ENCODE results near the gene MOB1B. TPM values are rescaled to one million over a fixed set of nuclear protein-coding genes. Genes with fewer than 3 reads are reported as not detected.
"Not testable (repeated sequence)": the region's sequence is repeated elsewhere in the genome, so short reads cannot be mapped to it uniquely, and the experiment has no call there.

The MOB1B gene
- total RNA-seq, 1 donor from 2014 or later = 9.5 TPM

DNA sequence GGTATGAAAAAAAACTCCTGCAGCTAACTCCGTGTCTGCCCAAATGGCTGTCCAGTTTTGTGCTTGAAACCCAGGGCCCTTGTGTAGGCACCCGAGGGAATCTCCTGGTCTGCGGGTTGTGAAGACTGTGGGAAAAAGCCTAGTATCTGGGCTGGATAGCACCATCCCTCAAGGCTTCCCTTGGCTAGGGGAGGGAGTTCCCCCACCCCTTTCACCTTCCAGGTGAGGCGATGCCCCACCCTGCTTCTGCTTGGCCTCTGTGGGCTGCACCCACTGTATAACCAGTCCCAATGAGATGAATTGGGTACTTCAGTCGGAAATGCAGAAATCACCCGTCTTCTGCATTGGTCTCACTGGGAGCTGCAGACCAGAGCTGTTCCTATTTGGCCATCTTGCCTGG is 102.9 kb downstream of the MOB1B start:
- not testable (repeated sequence) for DNase-seq (ENCODE audit: low read depth in 2 of 2)

DNA sequence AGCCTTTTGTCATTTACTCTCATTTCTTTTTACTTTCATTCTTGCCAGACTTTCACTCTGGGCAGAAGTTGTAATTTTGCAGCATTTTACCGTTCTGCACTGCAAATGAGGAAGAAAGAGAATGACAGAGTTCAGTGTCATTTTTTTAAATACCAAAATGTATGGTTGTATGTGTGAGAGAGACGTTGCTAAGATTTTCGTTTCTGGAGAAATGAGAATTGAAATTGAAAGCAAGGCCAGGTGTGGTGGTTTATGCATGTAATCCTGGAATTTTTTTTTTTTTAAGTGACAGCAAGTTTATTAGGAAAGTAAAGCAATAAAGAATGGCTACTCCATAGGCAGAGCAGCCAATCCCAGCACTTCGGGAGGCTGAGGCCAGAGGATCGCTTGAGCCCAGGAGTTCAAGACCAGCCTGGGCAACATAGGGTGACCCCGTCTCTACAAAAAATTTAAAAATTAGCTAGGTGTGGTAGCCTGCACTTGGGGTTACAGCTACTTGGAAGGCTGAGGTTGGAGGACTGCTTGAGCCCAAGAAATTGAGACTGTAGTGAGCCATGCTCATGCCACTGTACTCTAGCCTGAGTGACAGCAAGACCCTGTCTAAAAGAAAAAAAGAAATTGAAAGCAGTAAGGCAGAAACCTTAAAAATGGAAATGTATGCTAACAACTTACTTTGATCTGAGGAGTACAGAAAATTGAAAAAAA is 104.2 kb downstream of the MOB1B start:
- DNase-seq (ENCODE audit: low read depth in 2 of 2) = no peak

DNA sequence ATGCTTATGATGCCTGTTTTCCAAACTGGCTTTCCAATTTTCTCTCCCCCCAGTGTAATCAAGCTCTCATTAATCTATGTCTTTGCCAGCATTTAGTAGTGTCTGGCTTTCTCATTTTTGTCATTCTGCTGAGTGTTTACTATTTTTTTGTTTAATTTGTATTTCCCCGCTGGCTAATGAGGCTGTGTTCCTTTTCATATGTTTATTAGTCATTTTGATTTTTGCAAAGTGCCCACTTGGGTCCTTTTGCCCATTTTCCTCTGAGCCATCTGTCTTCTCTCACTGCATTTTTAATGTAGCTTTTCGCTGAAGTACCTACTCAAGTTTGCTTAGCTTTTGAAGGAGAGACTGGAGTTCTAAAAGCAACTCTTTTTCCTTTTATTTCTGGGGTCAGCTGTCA is 106.0 kb downstream of the MOB1B start:
- no peak for DNase-seq (ENCODE audit: low read depth in 2 of 2)

DNA sequence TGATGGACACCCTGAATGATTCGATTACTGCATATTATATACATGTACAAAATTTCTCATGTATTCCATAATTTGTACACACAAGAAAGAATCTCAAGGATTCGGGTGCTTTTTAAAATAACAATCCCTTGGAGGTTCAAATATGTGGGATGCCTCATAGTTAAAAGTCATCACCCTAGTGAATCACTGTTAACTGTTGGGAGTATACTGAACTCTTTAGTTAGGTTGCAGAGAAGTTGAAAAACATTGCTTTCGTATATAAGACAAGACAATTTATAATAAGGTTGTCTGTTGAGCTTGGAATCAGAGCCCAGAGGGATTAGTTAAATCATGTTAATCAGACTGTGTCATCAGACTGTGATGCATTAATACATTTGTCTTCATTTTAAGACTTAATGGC is 106.9 kb downstream of the MOB1B start:
- DNase-seq (ENCODE audit: low read depth in 2 of 2) = no peak

DNA sequence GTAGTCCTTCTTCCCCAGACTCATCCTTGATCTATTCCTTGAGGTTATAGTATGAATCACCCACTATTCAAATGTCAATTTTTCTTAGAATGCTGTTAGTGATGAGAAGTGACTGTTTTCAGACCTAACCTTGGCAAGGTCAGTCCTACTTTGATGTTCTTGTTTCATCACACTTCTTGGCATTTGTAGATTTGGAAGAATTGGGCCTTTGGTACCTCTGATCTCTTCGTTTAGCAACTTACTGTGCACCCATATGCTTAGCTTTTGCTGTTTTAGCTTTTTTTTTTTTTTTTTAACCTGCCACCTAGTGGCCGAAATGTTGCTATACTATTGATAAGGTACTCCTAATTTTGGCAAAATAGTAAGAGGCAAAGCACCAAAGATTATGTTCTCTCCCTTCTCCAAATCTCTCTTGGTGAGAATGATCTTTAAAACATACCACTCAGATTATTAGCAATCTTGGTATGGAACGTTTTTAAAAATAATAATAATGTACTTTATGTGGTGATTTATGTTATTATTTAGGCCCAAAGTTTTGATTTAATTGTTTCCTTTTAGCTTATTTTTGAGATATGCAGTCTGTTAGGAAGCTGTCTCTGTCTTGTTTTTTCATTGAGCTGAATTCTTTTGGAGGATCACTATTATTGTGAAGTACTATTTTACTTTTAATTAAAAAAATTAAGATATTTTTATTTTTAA is 107.9 kb downstream of the MOB1B start:
- DNase-seq (ENCODE audit: low read depth in 2 of 2) = peak; percentile 50 to 59

DNA sequence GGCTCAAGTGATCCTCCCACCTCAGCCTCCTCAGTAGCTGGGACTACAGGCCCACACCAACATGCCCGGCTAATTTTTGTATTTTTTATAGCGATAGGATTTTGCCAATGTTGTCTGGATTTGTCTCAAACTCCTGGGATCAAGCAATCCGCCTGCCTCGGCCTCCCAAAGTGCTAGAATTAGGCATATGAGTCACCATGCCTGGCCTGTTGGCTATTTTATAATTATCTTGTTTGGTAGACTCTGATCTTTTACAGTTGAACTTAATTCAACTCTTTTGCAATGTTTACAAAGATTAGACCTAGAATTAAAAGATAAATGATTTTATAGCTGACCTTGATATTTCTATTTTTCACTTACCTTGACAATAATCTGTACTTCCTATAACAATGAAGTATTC is 109.3 kb downstream of the MOB1B start:
- DNase-seq (ENCODE audit: low read depth in 2 of 2) = no peak

DNA sequence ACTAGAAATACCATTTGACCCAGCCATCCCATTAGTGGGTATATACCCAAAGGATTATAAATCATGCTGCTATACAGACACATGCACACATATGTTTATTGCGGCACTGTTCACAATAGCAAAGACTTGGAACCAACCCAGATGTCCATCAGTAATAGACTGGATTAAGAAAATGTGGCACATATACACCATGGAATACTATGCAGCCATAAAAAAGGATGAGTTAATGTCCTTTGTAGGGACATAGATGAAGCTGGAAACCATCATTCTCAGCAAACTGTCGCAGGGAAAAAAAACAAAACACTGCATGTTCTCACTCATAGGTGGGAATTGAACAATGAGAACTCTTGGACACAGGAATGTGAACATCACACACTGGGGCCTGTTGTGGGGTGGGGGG is 115.2 kb downstream of the MOB1B start:
- DNase-seq (ENCODE audit: low read depth in 2 of 2) = not testable (repeated sequence)

DNA sequence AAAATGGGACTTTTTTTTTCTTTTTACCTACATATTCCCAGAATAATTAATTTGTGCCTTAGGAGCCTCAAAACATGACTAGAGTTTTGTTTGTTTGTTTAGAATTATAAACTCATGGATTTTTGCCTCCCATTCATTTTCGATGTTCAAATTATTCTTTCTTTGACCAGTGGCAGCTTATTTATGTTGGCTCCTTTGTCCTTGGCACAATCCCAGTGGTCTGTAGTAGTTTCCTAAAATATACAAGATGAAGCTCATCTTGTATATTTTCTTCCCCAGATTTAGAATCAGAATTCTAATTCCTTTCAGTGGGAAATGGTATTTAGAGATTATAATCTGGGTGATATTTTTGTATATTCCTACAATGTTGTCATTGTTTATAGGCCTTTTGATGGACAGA is 118.4 kb downstream of the MOB1B start:
- DNase-seq (ENCODE audit: low read depth in 2 of 2) = peak in 1 of 2 donors; percentile 57

DNA sequence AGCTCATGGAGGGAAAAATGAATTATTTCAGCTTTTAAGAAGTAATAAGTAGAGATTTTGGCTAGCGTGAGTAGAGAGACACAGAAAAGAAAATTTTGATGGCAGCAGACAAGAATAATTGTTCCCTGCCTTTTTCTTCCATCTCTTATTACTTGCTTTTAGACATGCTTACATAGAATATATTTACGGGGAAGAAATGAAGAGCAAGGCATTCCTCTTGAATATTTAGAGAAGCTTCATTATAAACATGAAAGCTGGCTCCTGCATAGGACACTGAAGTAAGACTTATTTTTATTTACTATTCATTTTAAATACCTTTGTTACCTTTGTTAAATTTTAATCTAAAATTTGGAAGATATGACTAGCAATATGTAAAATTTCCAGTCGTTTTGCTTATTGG is 123.5 kb downstream of the MOB1B start:
- DNase-seq (ENCODE audit: low read depth in 2 of 2) = no peak

DNA sequence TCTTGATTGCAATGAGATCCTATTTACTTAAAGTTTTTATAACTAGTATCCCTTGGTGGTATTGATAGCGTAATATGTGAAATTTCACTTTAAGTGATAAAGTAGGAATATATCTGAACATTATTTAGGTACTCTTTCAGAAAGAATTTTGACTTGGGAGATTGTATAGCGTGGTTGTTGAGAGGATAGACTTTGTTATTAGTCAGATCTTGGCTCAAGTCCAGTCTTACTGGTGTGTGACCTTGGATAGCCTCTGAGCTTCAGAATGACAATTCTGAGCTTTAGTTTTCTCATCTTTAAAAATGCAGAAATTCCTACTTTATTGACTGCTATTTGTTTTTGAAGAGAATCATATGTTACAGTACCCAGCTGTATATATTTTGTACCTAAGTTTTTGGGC is 123.9 kb downstream of the MOB1B start:
- DNase-seq (ENCODE audit: low read depth in 2 of 2) = peak; percentile 85 to 88

DNA sequence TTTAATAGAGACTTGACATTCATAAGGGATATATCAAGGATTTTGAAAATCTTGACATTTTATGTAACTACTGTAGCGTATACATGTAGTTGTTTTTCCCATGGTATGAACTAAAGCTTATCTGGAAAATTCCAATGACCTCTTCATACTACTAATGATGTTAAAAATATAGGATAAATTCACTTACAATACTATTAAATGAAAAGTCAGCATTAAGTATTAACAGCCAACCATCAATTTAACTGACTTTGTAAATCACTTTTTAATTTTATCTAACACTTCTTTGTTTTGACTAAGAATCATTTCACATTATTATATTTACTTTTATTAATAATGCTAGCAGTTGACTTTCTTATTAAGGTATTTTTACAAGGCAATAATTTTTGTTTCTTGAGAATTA is 125.4 kb downstream of the MOB1B start:
- DNase-seq (ENCODE audit: low read depth in 2 of 2) = no peak

DNA sequence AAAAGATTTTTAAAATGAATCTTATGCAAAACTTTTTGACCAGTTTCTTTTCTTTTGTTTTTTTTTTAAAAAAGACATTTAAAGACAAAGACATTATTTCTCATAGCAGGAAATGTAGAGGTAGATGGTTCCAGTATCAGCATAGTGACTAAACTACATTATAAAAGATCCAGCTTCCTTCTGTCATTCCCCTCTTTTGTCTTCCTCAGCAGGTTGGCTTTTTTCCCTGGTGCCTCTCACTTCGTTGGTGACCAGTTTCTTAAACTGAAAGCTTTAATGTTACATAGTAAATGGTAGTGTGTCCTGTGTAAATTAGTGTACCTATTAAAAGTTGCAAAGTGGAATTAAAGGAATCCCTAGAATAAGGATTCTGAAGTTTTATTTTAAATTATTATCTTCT is 127.3 kb downstream of the MOB1B start:
- DNase-seq (ENCODE audit: low read depth in 2 of 2) = no peak

DNA sequence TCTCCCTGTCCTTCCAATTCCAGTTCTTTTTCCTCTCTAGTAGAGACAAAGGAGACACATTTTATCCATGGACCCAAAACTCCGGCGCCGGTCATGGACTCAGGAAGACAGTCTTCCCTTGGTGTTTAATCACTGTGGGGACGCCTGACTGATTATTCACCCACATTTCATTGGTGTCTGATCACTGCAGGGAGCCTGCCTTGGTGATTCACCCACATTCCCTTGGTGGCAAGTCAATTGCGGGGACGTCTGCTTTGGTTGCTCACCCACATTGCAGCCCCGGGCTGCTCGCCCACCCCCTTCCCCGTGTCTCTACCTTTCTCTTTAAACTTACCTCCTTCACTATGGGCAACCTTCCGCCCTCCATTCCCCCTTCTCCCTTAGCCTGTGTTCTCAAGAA is 129.9 kb downstream of the MOB1B start:
- DNase-seq (ENCODE audit: low read depth in 2 of 2) = peak in 1 of 2 donors; percentile 12

Other genes with a start within 250 kb of the MOB1B start
- gene JCHAIN, start 235.9 kb upstream of the MOB1B start, total RNA-seq = not detected in 2 replicates
- gene UTP3, start 213.8 kb upstream of the MOB1B start, total RNA-seq = 10.7 and 15.5 TPM in 2 replicates
- 21.8 and 30.2 TPM in 2 replicates for gene RUFY3, start 180.4 kb upstream of the MOB1B start, total RNA-seq
- 34.9 and 41.4 TPM in 2 replicates for gene GRSF1, start 62.5 kb upstream of the MOB1B start, total RNA-seq
- gene DCK, start 91.3 kb downstream of the MOB1B start, total RNA-seq = 14.2 and 23.8 TPM in 2 replicates